ENCODE data around the gene DDX47.

DNA sequence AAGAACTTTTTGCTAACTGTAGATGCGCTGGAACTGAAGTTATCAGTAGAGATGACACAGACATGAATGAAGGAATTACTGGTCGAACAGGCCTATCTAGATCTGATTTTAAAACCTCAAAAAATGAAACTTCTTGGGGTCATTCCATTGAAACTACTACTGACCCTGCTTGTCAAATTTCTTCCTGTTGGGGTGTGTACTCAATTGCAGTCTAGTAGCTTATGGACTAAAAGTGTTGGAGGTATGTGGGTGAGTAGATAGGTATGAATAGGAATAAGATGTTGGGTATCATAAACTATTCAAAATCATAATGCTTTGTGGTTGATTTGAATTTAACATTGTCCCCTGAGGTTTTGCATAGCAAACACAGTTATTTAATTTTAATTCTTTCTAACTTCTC, 18.5 kb upstream of the DDX47 start:
- TF ChIP-seq, protein P1, sequence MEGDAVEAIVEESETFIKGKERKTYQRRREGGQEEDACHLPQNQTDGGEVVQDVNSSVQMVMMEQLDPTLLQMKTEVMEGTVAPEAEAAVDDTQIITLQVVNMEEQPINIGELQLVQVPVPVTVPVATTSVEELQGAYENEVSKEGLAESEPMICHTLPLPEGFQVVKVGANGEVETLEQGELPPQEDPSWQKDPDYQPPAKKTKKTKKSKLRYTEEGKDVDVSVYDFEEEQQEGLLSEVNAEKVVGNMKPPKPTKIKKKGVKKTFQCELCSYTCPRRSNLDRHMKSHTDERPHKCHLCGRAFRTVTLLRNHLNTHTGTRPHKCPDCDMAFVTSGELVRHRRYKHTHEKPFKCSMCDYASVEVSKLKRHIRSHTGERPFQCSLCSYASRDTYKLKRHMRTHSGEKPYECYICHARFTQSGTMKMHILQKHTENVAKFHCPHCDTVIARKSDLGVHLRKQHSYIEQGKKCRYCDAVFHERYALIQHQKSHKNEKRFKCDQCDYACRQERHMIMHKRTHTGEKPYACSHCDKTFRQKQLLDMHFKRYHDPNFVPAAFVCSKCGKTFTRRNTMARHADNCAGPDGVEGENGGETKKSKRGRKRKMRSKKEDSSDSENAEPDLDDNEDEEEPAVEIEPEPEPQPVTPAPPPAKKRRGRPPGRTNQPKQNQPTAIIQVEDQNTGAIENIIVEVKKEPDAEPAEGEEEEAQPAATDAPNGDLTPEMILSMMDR (IDR thresholded peaks at IDR 0.05; ENCODE audit: low read depth, low read length, poor library complexity, severe bottlenecking) = no peak
- TF ChIP-seq EZH2phosphoT487 (IDR thresholded peaks at IDR 0.05; ENCODE audit: borderline replicate concordance, low read length) = no peak
